ENCODE data around the gene S100A5. TPM values are rescaled to one million over a fixed set of nuclear protein-coding genes. Genes with fewer than 3 reads are reported as not detected.
A peak's percentile ranks its signal among the peaks of the same experiment; 100 is the strongest.

S100A5 gene
- total and polyA plus RNA-seq, 4 donors: not detected

GRCh38 chr1:153513023-153513422, 27.7 kb downstream of the S100A5 start:
- Histone ChIP-seq H3K27me3 (ENCODE audit: control insufficient read depth, insufficient read depth, low read length) (no peaks in the 10 kb centered on the region), H3K36me3 (ENCODE audit: control insufficient read depth, insufficient read depth, low read length) (no peaks in the 10 kb centered on the region), H3K4me1 (ENCODE audit: control insufficient read depth, insufficient read depth, low read length) (peaks cover 3% of the 10 kb centered on the region), H3K9me3 (ENCODE audit: control insufficient read depth, insufficient read depth, low read length) (no peaks in the 10 kb centered on the region), H3K27ac (ENCODE audit: low read depth, low read length) (no peak overlapping the region), H3K4me3 (ENCODE audit: low read depth, low read length) (no peak overlapping the region)
- DNase-seq (ENCODE audit: low read depth in 4 of 6, low spot score in 6 of 6): no peak
- WGBS (ENCODE audit: insufficient coverage): 44% methylated on average over 1 of the region's 3 CpGs

- H3K4me1 ChIP-seq (ENCODE audit: control insufficient read depth, insufficient read depth, low read length): peaks cover 10% of the 10 kb centered on the region
- H3K36me3 ChIP-seq (ENCODE audit: control insufficient read depth, insufficient read depth, low read length): no peaks in the 10 kb centered on the region
- no peaks in the 10 kb centered on the region for H3K27me3 ChIP-seq (ENCODE audit: control insufficient read depth, insufficient read depth, low read length)
- peak in 3 of 6 donors; percentile 48 to 83 (median 82) for DNase-seq (ENCODE audit: low read depth in 4 of 6, low spot score in 6 of 6)
- no peak overlapping the region for H3K4me3 ChIP-seq (ENCODE audit: low read depth, low read length)
- WGBS (ENCODE audit: insufficient coverage): 2% methylated on average over 7 of the region's 7 CpGs
- no peak overlapping the region for H3K27ac ChIP-seq (ENCODE audit: low read depth, low read length)
- H3K9me3 ChIP-seq (ENCODE audit: control insufficient read depth, insufficient read depth, low read length): no peaks in the 10 kb centered on the region
These were observed 29.7 kb downstream of the S100A5 start for GRCh38 chr1:153510984-153511410.

GRCh38 chr1:153509729-153510354, 30.9 kb downstream of the S100A5 start:
- DNase-seq (ENCODE audit: low read depth in 4 of 6, low spot score in 6 of 6): peak in 1 of 6 donors; percentile 27
- no peaks in the 10 kb centered on the region for H3K27me3 ChIP-seq (ENCODE audit: control insufficient read depth, insufficient read depth, low read length)
- H3K4me1 ChIP-seq (ENCODE audit: control insufficient read depth, insufficient read depth, low read length): peaks cover 10% of the 10 kb centered on the region
- no peaks in the 10 kb centered on the region for H3K9me3 ChIP-seq (ENCODE audit: control insufficient read depth, insufficient read depth, low read length)
- no peaks in the 10 kb centered on the region for H3K36me3 ChIP-seq (ENCODE audit: control insufficient read depth, insufficient read depth, low read length)
- no peak overlapping the region for H3K27ac ChIP-seq (ENCODE audit: low read depth, low read length)
- WGBS (ENCODE audit: insufficient coverage): no CpG with 5 or more reads among the region's 4 CpGs
- H3K4me3 ChIP-seq (ENCODE audit: low read depth, low read length): no peak overlapping the region

- no peaks in the 10 kb centered on the region for H3K36me3 ChIP-seq (ENCODE audit: control insufficient read depth, insufficient read depth, low read length)
- no peak overlapping the region for H3K4me3 ChIP-seq (ENCODE audit: low read depth, low read length)
- 94% methylated on average over 3 of the region's 3 CpGs for WGBS (ENCODE audit: insufficient coverage)
These were observed 31.7 kb downstream of the S100A5 start for GRCh38 chr1:153509036-153509435.

GRCh38 chr1:153507926-153508583, 32.7 kb downstream of the S100A5 start:
- WGBS (ENCODE audit: insufficient coverage): 84% methylated on average over 4 of the region's 11 CpGs
- Histone ChIP-seq H3K9me3 (ENCODE audit: control insufficient read depth, insufficient read depth, low read length) (no peaks in the 10 kb centered on the region), H3K4me3 (ENCODE audit: low read depth, low read length) (no peak overlapping the region), H3K36me3 (ENCODE audit: control insufficient read depth, insufficient read depth, low read length) (no peaks in the 10 kb centered on the region), H3K27ac (ENCODE audit: low read depth, low read length) (no peak overlapping the region), H3K4me1 (ENCODE audit: control insufficient read depth, insufficient read depth, low read length) (peaks cover 10% of the 10 kb centered on the region), H3K27me3 (ENCODE audit: control insufficient read depth, insufficient read depth, low read length) (no peaks in the 10 kb centered on the region)
- no peak for DNase-seq (ENCODE audit: low read depth in 4 of 6, low spot score in 6 of 6)

More at GRCh38 chr1:153509036-153509435, 31.7 kb downstream of the S100A5 start:
- H3K9me3 ChIP-seq (ENCODE audit: control insufficient read depth, insufficient read depth, low read length): no peaks in the 10 kb centered on the region
- H3K27me3 ChIP-seq (ENCODE audit: control insufficient read depth, insufficient read depth, low read length): no peaks in the 10 kb centered on the region
- H3K4me1 ChIP-seq (ENCODE audit: control insufficient read depth, insufficient read depth, low read length): peaks cover 10% of the 10 kb centered on the region
- DNase-seq (ENCODE audit: low read depth in 4 of 6, low spot score in 6 of 6): no peak
- H3K27ac ChIP-seq (ENCODE audit: low read depth, low read length): no peak overlapping the region

GRCh38 chr1:153506831-153507413, 33.8 kb downstream of the S100A5 start:
- H3K27me3 ChIP-seq (ENCODE audit: control insufficient read depth, insufficient read depth, low read length): no peaks in the 10 kb centered on the region
- 76% methylated on average over 5 of the region's 7 CpGs for WGBS (ENCODE audit: insufficient coverage)
- peaks cover 10% of the 10 kb centered on the region for H3K4me1 ChIP-seq (ENCODE audit: control insufficient read depth, insufficient read depth, low read length)
- peak in 1 of 6 donors; percentile 55 for DNase-seq (ENCODE audit: low read depth in 4 of 6, low spot score in 6 of 6)
- H3K36me3 ChIP-seq (ENCODE audit: control insufficient read depth, insufficient read depth, low read length): no peaks in the 10 kb centered on the region
- no peak overlapping the region for H3K4me3 ChIP-seq (ENCODE audit: low read depth, low read length)
- peak overlapping the region; percentile 47 for H3K27ac ChIP-seq (ENCODE audit: low read depth, low read length)
- H3K9me3 ChIP-seq (ENCODE audit: control insufficient read depth, insufficient read depth, low read length): no peaks in the 10 kb centered on the region

- Histone ChIP-seq H3K36me3 (ENCODE audit: control insufficient read depth, insufficient read depth, low read length) (no peaks in the 10 kb centered on the region), H3K4me1 (ENCODE audit: control insufficient read depth, insufficient read depth, low read length) (peaks cover 10% of the 10 kb centered on the region), H3K4me3 (ENCODE audit: low read depth, low read length) (no peak overlapping the region), H3K27ac (ENCODE audit: low read depth, low read length) (peak overlapping the region; percentile 47), H3K27me3 (ENCODE audit: control insufficient read depth, insufficient read depth, low read length) (no peaks in the 10 kb centered on the region), H3K9me3 (ENCODE audit: control insufficient read depth, insufficient read depth, low read length) (no peaks in the 10 kb centered on the region)
- WGBS (ENCODE audit: insufficient coverage): 96% methylated on average over 5 of the region's 5 CpGs
- no peak for DNase-seq (ENCODE audit: low read depth in 4 of 6, low spot score in 6 of 6)
These were observed 34.3 kb downstream of the S100A5 start for GRCh38 chr1:153506386-153506785.

GRCh38 chr1:153505576-153505975, 35.2 kb downstream of the S100A5 start:
- Histone ChIP-seq H3K9me3 (ENCODE audit: control insufficient read depth, insufficient read depth, low read length) (no peaks in the 10 kb centered on the region), H3K4me3 (ENCODE audit: low read depth, low read length) (no peak overlapping the region), H3K36me3 (ENCODE audit: control insufficient read depth, insufficient read depth, low read length) (no peaks in the 10 kb centered on the region), H3K27ac (ENCODE audit: low read depth, low read length) (no peak overlapping the region), H3K27me3 (ENCODE audit: control insufficient read depth, insufficient read depth, low read length) (no peaks in the 10 kb centered on the region), H3K4me1 (ENCODE audit: control insufficient read depth, insufficient read depth, low read length) (peaks cover 7% of the 10 kb centered on the region)
- WGBS (ENCODE audit: insufficient coverage): 83% methylated on average over 1 of the region's 1 CpG
- DNase-seq (ENCODE audit: low read depth in 4 of 6, low spot score in 6 of 6): no peak

GRCh38 chr1:153503766-153504165, 37.0 kb downstream of the S100A5 start:
- Histone ChIP-seq H3K4me3 (ENCODE audit: low read depth, low read length) (no peak overlapping the region), H3K27me3 (ENCODE audit: control insufficient read depth, insufficient read depth, low read length) (no peaks in the 10 kb centered on the region), H3K9me3 (ENCODE audit: control insufficient read depth, insufficient read depth, low read length) (no peaks in the 10 kb centered on the region), H3K36me3 (ENCODE audit: control insufficient read depth, insufficient read depth, low read length) (no peaks in the 10 kb centered on the region), H3K4me1 (ENCODE audit: control insufficient read depth, insufficient read depth, low read length) (peaks cover 7% of the 10 kb centered on the region), H3K27ac (ENCODE audit: low read depth, low read length) (no peak overlapping the region)
- WGBS (ENCODE audit: insufficient coverage): 100% methylated on average over 1 of the region's 3 CpGs
- DNase-seq (ENCODE audit: low read depth in 4 of 6, low spot score in 6 of 6): no peak
